Stimulated activated CD8-positive, alpha-beta memory T cell treated with anti-CD3 and anti-CD28 coated beads, Interleukin-2, amount 100 ng/mL, for 1 hour (primary cell): ENCODE measurements around the gene RALGAPA2.
"Not testable (repeated sequence)": the region's sequence is repeated elsewhere in the genome, so short reads cannot be mapped to it uniquely, and the experiment has no call there.

ENCODE experiments used
- DNase-seq, 2 donors: peaks; one replicate each; pipeline ENCODE4 v3.0.0-alpha.2; 2020; ENCODE audit warnings: low read depth in 2 of 2

Gene RALGAPA2

GRCh38 chr20:20543348-20543747, 169.1 kb downstream of the RALGAPA2 start:
- DNase-seq: not testable (repeated sequence)

- DNase-seq: no peak
These were observed 176.1 kb downstream of the RALGAPA2 start for GRCh38 chr20:20536240-20536933.

- DNase-seq: no peak
These were observed 177.4 kb downstream of the RALGAPA2 start for GRCh38 chr20:20535051-20535450.

- no peak for DNase-seq
These were observed 181.2 kb downstream of the RALGAPA2 start for GRCh38 chr20:20531283-20531682.

GRCh38 chr20:20530428-20531151, 181.9 kb downstream of the RALGAPA2 start:
- no peak for DNase-seq

- no peak for DNase-seq
These were observed 182.8 kb downstream of the RALGAPA2 start for GRCh38 chr20:20529597-20529996.

GRCh38 chr20:20528861-20529260, 183.6 kb downstream of the RALGAPA2 start:
- DNase-seq: no peak

- DNase-seq: no peak
These were observed 184.8 kb downstream of the RALGAPA2 start for GRCh38 chr20:20527661-20528060.

GRCh38 chr20:20525756-20526155, 186.7 kb downstream of the RALGAPA2 start:
- DNase-seq: no peak

GRCh38 chr20:20525214-20525613, 187.2 kb downstream of the RALGAPA2 start:
- DNase-seq: no peak

GRCh38 chr20:20524756-20525155, 187.7 kb downstream of the RALGAPA2 start:
- no peak for DNase-seq

- DNase-seq: no peak
These were observed 190.7 kb downstream of the RALGAPA2 start for GRCh38 chr20:20521736-20522135.

GRCh38 chr20:20520776-20521175, 191.7 kb downstream of the RALGAPA2 start:
- DNase-seq: no peak

GRCh38 chr20:20519269-20519668, 193.2 kb downstream of the RALGAPA2 start:
- DNase-seq: no peak

GRCh38 chr20:20518263-20518662, 194.2 kb downstream of the RALGAPA2 start:
- no peak for DNase-seq

GRCh38 chr20:20517296-20517695, 195.1 kb downstream of the RALGAPA2 start:
- no peak for DNase-seq

- no peak for DNase-seq
These were observed 198.7 kb downstream of the RALGAPA2 start for GRCh38 chr20:20513720-20514119.

- DNase-seq: no peak
These were observed 206.9 kb downstream of the RALGAPA2 start for GRCh38 chr20:20505554-20505953.

GRCh38 chr20:20503777-20504530, 208.5 kb downstream of the RALGAPA2 start:
- DNase-seq: no peak

GRCh38 chr20:20501128-20501527, 211.3 kb downstream of the RALGAPA2 start:
- DNase-seq: no peak

GRCh38 chr20:20500312-20500711, 212.1 kb downstream of the RALGAPA2 start:
- DNase-seq: no peak

- no peak for DNase-seq
These were observed 213.0 kb downstream of the RALGAPA2 start for GRCh38 chr20:20499439-20499838.
